ENCODE results near the gene SPATA2L.

The SPATA2L gene

DNA sequence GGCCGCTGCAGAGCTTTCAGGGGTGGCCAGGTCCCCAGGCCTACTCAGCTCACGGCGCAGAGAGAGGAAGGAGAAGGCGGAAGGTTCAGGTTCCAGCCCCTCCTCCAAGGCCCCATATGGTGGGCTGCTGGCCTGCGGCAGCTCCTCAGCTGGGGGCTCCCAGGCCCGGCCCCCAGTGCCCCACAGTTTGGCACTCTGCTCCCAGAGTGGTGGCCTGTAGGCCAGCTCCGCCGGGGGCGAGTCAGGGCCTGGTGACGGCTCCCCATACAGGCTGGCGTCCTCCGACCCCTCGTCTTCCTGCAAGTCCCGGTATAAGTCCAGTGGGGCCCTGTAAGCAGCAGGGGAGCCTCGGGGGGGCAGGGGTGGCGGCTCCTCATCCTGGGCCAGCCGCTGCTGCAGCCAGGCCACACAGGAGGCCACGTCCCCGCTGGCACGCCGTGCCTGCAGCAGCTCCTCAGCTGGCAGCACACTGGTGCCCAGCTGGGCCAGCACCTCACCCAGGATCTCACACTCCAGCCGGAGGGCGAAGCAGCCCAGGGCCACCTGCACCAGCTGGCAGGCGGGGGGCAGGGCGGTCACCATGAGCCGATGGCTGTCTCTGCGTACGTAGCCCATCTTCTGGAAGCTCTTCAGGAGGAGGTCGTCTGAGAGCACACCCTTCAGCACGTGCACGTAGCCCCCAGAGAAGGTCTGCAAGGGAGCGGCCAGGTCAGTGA is 3.7 kb downstream of the SPATA2L start:
- peak overlapping the region; percentile 98 for H3K27ac ChIP-seq
- TF ChIP-seq ZFX (IDR thresholded peaks at IDR 0.05; ENCODE audit: borderline replicate concordance) = no peak
- no peak for TF ChIP-seq CTCF (IDR thresholded peaks at IDR 0.05)

- TF ChIP-seq ZFX (IDR thresholded peaks at IDR 0.05; ENCODE audit: borderline replicate concordance) (no peak), CTCF (IDR thresholded peaks at IDR 0.05) (no peak)
- peak overlapping the region; percentile 98 for H3K27ac ChIP-seq
Measured at GRCh38 chr16:89697161-89697615, 4.3 kb downstream of the SPATA2L start.

DNA sequence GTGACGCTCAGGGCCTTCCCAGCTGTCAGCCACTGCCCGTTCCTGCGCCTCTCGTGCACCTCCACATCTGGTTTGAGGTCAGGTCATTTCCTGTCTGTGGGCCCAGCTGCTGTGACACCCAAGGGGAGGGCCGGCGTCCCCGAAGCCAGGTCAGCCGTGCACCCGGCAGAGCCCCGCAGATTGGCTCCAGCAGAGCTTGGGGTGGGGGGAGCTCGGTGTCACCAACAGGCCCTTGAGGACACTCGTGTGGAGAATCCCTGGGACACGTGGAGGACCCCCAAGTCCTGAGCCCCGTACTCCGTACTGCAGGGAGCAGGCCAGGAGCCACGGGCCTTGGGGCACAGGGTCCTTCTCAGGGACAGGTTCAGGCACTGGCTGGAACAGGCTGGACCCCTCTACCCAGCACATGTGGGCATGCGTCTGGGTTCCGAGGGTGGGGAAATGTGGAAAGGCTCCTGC is 4.8 kb downstream of the SPATA2L start:
- H3K27ac ChIP-seq = peak overlapping the region; percentile 98
- TF ChIP-seq ZFX (IDR thresholded peaks at IDR 0.05; ENCODE audit: borderline replicate concordance) (no peak), CTCF (IDR thresholded peaks at IDR 0.05) (no peak)

GRCh38 chr16:89695875-89696669 is 5.4 kb downstream of the SPATA2L start:
- peak overlapping the region; percentile 98 for H3K27ac ChIP-seq
- TF ChIP-seq ZFX (IDR thresholded peaks at IDR 0.05; ENCODE audit: borderline replicate concordance) (no peak), CTCF (IDR thresholded peaks at IDR 0.05) (no peak)

DNA sequence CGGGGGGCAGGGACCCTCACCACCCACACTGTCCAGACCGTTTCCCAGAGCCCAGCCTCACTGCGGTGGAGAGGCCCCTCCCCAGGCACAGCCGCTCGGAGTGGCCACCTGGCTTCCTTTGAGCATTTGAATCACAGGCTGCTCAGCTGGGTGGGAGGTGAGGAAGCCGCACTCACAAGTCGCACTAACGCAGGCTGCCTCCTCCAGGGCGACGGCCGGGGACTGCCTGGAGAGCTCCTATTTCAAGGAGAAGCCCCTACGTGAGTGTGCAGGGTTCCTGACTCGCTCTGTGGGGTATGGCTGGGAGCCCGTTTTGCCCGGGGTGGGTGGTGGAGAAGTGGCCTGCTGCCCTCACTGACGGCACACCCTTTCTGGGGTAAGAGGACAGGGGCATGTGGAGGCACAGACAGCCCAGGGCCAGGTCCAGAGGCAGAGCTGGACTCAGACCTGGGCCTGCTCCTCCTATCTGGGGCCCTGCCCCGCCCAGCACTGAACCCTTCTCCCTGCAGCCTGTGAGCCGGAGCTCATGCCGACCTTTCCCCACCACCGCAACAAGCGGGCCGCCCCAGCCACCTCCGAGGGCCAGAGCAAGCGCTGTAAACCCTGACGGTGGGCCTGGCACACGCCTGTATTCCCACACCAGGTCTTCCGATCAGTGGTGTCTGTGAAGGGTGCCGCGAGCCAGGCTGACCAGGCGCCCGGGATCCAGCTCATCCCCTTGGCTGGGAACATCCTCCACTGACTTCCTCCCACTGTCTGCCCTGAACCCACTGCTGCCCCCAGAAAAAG is 6.2 kb downstream of the SPATA2L start:
- TF ChIP-seq CTCF (IDR thresholded peaks at IDR 0.05) (no peak), ZFX (IDR thresholded peaks at IDR 0.05; ENCODE audit: borderline replicate concordance) (no peak)
- peak overlapping the region; percentile 98 for H3K27ac ChIP-seq

DNA sequence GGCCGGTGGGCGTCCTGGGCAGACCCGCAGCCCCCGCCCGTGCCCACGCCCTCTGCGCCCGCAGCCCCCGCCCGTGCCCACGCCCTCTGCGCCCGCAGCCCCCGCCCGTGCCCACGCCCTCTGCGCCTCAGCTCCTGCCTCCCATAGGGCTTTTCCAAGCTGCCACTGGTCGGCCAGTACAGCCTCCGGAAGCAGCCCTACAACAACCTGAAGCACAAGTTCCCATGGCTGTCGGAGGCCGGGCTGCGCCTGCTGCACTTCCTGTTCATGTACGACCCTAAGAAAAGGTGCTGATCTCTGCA is 6.8 kb downstream of the SPATA2L start:
- H3K27ac ChIP-seq = peak overlapping the region; percentile 98

- H3K27ac ChIP-seq = peak overlapping the region; percentile 98
Measured at GRCh38 chr16:89693931-89694783, 7.3 kb downstream of the SPATA2L start.

More at GRCh38 chr16:89693931-89694783, 7.3 kb downstream of the SPATA2L start:
- TF ChIP-seq CTCF (IDR thresholded peaks at IDR 0.05) (no peak), ZFX (IDR thresholded peaks at IDR 0.05; ENCODE audit: borderline replicate concordance) (no peak)

All from 22Rv1 (cell line).